Ureter (tissue), 1 donor: ENCODE results near the gene CLBA1. TPM values are rescaled to one million over a fixed set of nuclear protein-coding genes. Genes with fewer than 3 reads are reported as not detected.

Experiments used
- DNase-seq: peaks from one replicate; pipeline ENCODE4 v3.0.0-alpha.2; 2020; ENCODE audit warnings: low spot score
- total RNA-seq: library from RNA; stranded (reverse); gene quantifications from one replicate; pipeline ENCODE4 v1.2.4, GENCODE V29; 2023
- donor health status: DM: yes; HTN: yes; CAD: no.

The CLBA1 gene
- total RNA-seq, 1 donor from 2014 or later: 17.3 TPM

- DNase-seq: peak; percentile 70
Measured at GRCh38 chr14:104968541-104969401, 16.8 kb upstream of the CLBA1 start.

GRCh38 chr14:104969741-104970230 lies 15.8 kb upstream of the CLBA1 start:
- no peak for DNase-seq

- peak; percentile 70 for DNase-seq
Measured at GRCh38 chr14:104970231-104971068, 15.1 kb upstream of the CLBA1 start.

GRCh38 chr14:104971447-104972240 lies 13.9 kb upstream of the CLBA1 start:
- no peak for DNase-seq

- DNase-seq: peak; percentile 82
Measured at GRCh38 chr14:104972301-104973134, 13.1 kb upstream of the CLBA1 start.

- peak; percentile 94 for DNase-seq
Measured at GRCh38 chr14:104973135-104973384, 12.5 kb upstream of the CLBA1 start.

GRCh38 chr14:104973385-104974145 lies 12.0 kb upstream of the CLBA1 start:
- DNase-seq: peak; percentile 75

- DNase-seq: no peak
Measured at GRCh38 chr14:104974146-104974541, 11.4 kb upstream of the CLBA1 start.

- no peak for DNase-seq
Measured at GRCh38 chr14:104974665-104975390, 10.8 kb upstream of the CLBA1 start.

- no peak for DNase-seq
Measured at GRCh38 chr14:104975481-104976197, 9.9 kb upstream of the CLBA1 start.

GRCh38 chr14:104976198-104977007 lies 9.2 kb upstream of the CLBA1 start:
- DNase-seq: peak; percentile 91

GRCh38 chr14:104977008-104977680 lies 8.4 kb upstream of the CLBA1 start:
- no peak for DNase-seq

GRCh38 chr14:104977681-104978653 lies 7.6 kb upstream of the CLBA1 start, which contains the start of gene AHNAK2:
Gene AHNAK2, minus strand, starts transcription at chr14:104978374. Its CDS starts 137 bp downstream, at chr14:104978237.
- DNase-seq: no peak

GRCh38 chr14:104978746-104979691 lies 6.6 kb upstream of the CLBA1 start:
- no peak for DNase-seq
